GM12878 (cell line): Measurements from ENCODE around the gene NFYB.

ENCODE experiments used
- SMC3 ChIP-seq: IDR thresholded peaks from 2 replicates; pipeline ENCODE4 v1.6.1; 2011; ENCODE audit warnings: low read length, improper control_type of control experiment, borderline replicate concordance
- TF ChIP-seq, protein P1 (sequence below), 3 experiments: IDR thresholded peaks in 2 of 3; conservative IDR thresholded peaks in 1 of 3; 2 replicates each; pipeline ENCODE4 v1.5.1; 2011; ENCODE audit warnings: low read depth in 3 of 3, low read length in 3 of 3, mild to moderate bottlenecking in 3 of 3, control low read depth in 2 of 3, moderate library complexity in 2 of 3, inconsistent platforms in 1 of 3, mixed read lengths in 1 of 3; ENCODE audit not compliant: control insufficient read depth in 2 of 3, insufficient read depth in 1 of 3; ENCODE audit errors: extremely low read depth in 1 of 3

DNA sequence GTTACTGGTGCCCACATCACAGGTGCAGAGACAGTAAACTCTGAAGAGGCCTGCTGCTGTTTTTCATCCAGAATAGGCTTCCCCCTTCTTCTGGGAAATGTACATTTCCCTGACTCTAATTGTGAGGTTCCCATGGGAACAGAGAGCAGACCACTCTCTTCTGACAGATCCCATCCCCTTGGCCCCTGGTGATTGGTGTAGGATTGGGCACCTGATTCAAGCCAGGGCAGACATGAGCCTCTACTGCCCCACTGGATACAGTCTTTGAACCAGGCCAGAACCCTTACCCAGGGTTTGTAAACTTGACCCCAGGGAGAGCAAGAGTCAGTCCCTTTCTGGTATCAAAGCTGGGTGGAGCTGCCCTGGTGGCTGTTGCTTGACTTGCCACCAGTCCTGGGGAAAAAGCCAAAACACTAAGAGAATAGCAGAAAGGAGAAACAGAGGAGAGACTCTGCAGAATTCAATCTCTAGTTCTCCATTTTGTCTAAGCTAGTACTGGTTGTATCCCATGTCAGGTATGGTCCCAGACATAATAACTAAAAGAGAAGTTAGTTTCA lies 14.8 kb upstream of the NFYB start:
- no peak for TF ChIP-seq SMC3
- TF ChIP-seq, protein P1, sequence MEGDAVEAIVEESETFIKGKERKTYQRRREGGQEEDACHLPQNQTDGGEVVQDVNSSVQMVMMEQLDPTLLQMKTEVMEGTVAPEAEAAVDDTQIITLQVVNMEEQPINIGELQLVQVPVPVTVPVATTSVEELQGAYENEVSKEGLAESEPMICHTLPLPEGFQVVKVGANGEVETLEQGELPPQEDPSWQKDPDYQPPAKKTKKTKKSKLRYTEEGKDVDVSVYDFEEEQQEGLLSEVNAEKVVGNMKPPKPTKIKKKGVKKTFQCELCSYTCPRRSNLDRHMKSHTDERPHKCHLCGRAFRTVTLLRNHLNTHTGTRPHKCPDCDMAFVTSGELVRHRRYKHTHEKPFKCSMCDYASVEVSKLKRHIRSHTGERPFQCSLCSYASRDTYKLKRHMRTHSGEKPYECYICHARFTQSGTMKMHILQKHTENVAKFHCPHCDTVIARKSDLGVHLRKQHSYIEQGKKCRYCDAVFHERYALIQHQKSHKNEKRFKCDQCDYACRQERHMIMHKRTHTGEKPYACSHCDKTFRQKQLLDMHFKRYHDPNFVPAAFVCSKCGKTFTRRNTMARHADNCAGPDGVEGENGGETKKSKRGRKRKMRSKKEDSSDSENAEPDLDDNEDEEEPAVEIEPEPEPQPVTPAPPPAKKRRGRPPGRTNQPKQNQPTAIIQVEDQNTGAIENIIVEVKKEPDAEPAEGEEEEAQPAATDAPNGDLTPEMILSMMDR (IDR thresholded peaks at IDR 0.05 in 2 of 3, conservative IDR thresholded peaks at IDR 0.05 in 1 of 3; ENCODE audit: control insufficient read depth in 2 of 3, extremely low read depth in 1 of 3, insufficient read depth in 1 of 3, low read depth in 3 of 3, low read length in 3 of 3) = no peak
